Measurements from ENCODE around the gene ADD3. TPM values are rescaled to one million over a fixed set of nuclear protein-coding genes. Genes with fewer than 3 reads are reported as not detected.

The ADD3 gene
- total and polyA plus RNA-seq, 2 of the 13 experiments (the other 11 are each of a cell fraction or from before 2014, with no cell fraction given): 44.7 to 57.5 TPM

- TF ChIP-seq SMAD3 (CRISPR knock-in tag; IDR thresholded peaks at IDR 0.05) (no peak), ZFAT (CRISPR knock-in tag; conservative IDR thresholded peaks at IDR 0.05) (no peak), NR2C2 (CRISPR knock-in tag; IDR thresholded peaks at IDR 0.05; ENCODE audit: borderline replicate concordance) (no peak), TEAD2 (CRISPR knock-in tag; IDR thresholded peaks at IDR 0.05) (no peak), ZNF552 (CRISPR knock-in tag; IDR thresholded peaks at IDR 0.05; ENCODE audit: borderline replicate concordance) (no peak), ATM (IDR thresholded peaks at IDR 0.05; ENCODE audit: borderline replicate concordance) (no peak), ZNF790 (CRISPR knock-in tag; IDR thresholded peaks at IDR 0.05; ENCODE audit: borderline replicate concordance) (no peak), SMC3 (IDR thresholded peaks at IDR 0.05; ENCODE audit: low read length) (no peak), KLF16 (CRISPR knock-in tag; IDR thresholded peaks at IDR 0.05) (no peak), ISL2 (CRISPR knock-in tag; IDR thresholded peaks at IDR 0.05) (no peak), ZNF17 (CRISPR knock-in tag; IDR thresholded peaks at IDR 0.05) (no peak), ETV5 (CRISPR knock-in tag; IDR thresholded peaks at IDR 0.05; ENCODE audit: borderline replicate concordance) (no peak), FOXP1 (IDR thresholded peaks at IDR 0.05) (no peak), FOXP1 (CRISPR knock-in tag; IDR thresholded peaks at IDR 0.05) (no peak), PCBP2 (optimal IDR thresholded peaks at IDR 0.05; ENCODE audit: low read depth, low read length, poor library complexity, severe bottlenecking) (no peak), GATAD2A (CRISPR knock-in tag; IDR thresholded peaks at IDR 0.05) (no peak), RORA (CRISPR knock-in tag; IDR thresholded peaks at IDR 0.05) (no peak)
- TF ChIP-seq, protein P1, sequence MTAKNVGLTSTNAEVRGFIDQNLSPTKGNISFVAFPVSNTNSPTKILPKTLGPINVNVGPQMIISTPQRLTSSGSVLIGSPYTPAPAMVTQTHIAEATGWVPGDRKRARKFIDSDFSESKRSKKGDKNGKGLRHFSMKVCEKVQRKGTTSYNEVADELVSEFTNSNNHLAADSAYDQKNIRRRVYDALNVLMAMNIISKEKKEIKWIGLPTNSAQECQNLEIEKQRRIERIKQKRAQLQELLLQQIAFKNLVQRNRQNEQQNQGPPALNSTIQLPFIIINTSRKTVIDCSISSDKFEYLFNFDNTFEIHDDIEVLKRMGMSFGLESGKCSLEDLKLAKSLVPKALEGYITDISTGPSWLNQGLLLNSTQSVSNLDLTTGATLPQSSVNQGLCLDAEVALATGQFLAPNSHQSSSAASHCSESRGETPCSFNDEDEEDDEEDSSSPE (CRISPR knock-in tag; IDR thresholded peaks at IDR 0.05): no peak
- TF ChIP-seq, protein P2, sequence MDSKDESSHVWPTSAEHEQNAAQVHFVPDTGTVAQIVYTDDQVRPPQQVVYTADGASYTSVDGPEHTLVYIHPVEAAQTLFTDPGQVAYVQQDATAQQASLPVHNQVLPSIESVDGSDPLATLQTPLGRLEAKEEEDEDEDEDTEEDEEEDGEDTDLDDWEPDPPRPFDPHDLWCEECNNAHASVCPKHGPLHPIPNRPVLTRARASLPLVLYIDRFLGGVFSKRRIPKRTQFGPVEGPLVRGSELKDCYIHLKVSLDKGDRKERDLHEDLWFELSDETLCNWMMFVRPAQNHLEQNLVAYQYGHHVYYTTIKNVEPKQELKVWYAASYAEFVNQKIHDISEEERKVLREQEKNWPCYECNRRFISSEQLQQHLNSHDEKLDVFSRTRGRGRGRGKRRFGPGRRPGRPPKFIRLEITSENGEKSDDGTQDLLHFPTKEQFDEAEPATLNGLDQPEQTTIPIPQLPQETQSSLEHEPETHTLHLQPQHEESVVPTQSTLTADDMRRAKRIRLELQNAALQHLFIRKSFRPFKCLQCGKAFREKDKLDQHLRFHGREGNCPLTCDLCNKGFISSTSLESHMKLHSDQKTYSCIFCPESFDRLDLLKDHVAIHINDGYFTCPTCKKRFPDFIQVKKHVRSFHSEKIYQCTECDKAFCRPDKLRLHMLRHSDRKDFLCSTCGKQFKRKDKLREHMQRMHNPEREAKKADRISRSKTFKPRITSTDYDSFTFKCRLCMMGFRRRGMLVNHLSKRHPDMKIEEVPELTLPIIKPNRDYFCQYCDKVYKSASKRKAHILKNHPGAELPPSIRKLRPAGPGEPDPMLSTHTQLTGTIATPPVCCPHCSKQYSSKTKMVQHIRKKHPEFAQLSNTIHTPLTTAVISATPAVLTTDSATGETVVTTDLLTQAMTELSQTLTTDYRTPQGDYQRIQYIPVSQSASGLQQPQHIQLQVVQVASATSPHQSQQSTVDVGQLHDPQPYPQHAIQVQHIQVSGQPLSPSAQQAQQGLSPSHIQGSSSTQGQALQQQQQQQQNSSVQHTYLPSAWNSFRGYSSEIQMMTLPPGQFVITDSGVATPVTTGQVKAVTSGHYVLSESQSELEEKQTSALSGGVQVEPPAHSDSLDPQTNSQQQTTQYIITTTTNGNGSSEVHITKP (CRISPR knock-in tag; IDR thresholded peaks at IDR 0.05; ENCODE audit: low read depth): no peak
- Histone ChIP-seq H3K4me3 (replicated peaks in 1 of 3; ENCODE audit: insufficient read depth in 1 of 3, low read depth in 2 of 3, low read length in 3 of 3) (no peak overlapping the region), H3K27me3 (ENCODE audit: control insufficient read depth in 1 of 2, insufficient read depth in 2 of 2, low read length in 2 of 2) (no peaks in the 10 kb centered on the region), H4K20me1 (ENCODE audit: insufficient read depth, low read length) (no peaks in the 10 kb centered on the region), H3K27ac (ENCODE audit: extremely low read length, insufficient read depth, low read length) (no peak overlapping the region), H3K9me3 (ENCODE audit: low read length) (no peaks in the 10 kb centered on the region), H3K36me3 (replicated peaks in 1 of 2; ENCODE audit: control insufficient read depth in 1 of 2, insufficient read depth in 2 of 2, low read length in 2 of 2) (no peaks in the 10 kb centered on the region; a peak in 1 of 5 replicates), H3K4me1 (ENCODE audit: insufficient read depth, low read length) (peaks cover 40% of the 10 kb centered on the region), H3K9ac (ENCODE audit: insufficient read depth, low read depth, low read length) (no peak overlapping the region), H3K4me2 (ENCODE audit: low read depth, low read length) (no peak overlapping the region), H3K79me2 (ENCODE audit: insufficient read depth, low read length) (no peaks in the 10 kb centered on the region), H2AFZ (ENCODE audit: low read length) (no peak overlapping the region)
- intact Hi-C loops (cut with micrococcal nuclease; ENCODE audit: unreplicated experiment) (no loop called here), in situ Hi-C loops (cut with HindIII; ENCODE audit: extremely low pct_ligation_motif_present, low pct_unique_long_range_greater_than_20kb) (no loop called here)
- no peak for ATAC-seq
- FAIRE-seq: no peak
- no TSS peak for BruUV-seq (replicated peaks)
- no peak for DNase-seq (ENCODE audit: low spot score)
- CTCF ChIA-PET (ENCODE audit: low intra/inter-chr PET ratio, low total read pairs): no interaction called here
- POLR2A ChIA-PET: no interaction called here
- WGBS (ENCODE audit: low lambda C conversion rate): 84% methylated on average over 7 of the region's 7 CpGs
These were observed 61.0 kb downstream of the ADD3 start for GRCh38 chr10:110068780-110069179.

Data from HepG2 (cell line).